Calu3 (cell line): ENCODE data around the gene SLC25A21. TPM values are rescaled to one million over a fixed set of nuclear protein-coding genes. Genes with fewer than 3 reads are reported as not detected.

Experiments
- BruUV-seq: library from RNA; stranded (reverse); fragments of 400-500 nt; replicated peaks from 2 replicates; lab custom pipeline; 2021; lab: Mats Ljungman, UMichigan
- CTCF ChIA-PET: fragments of 300-600 bp; sonication (Branson Sonifier 250); formaldehyde crosslinking; loops from one replicate; lab custom pipeline; 2022; ENCODE audit warnings: antibody characterized with exemption; lab: Charles Lee
- DNase-seq: peaks from one replicate; pipeline ENCODE4 v3.0.0; 2022
- H3K27ac Mint-ChIP-seq: one replicate; pipeline ENCODE4 v1.8.0; 2022; ENCODE audit warnings: mixed read lengths; ENCODE audit not compliant: unreplicated experiment
- H3K27me3 Mint-ChIP-seq: one replicate; pipeline ENCODE4 v1.8.0; 2022; ENCODE audit warnings: mixed read lengths; ENCODE audit not compliant: unreplicated experiment
- H3K36me3 Mint-ChIP-seq: one replicate; pipeline ENCODE4 v1.8.0; 2022; ENCODE audit warnings: mild to moderate bottlenecking, moderate library complexity, mixed read lengths; ENCODE audit not compliant: insufficient read depth, unreplicated experiment
- H3K4me1 Mint-ChIP-seq: one replicate; pipeline ENCODE4 v1.8.0; 2022; ENCODE audit warnings: mild to moderate bottlenecking, low read depth, mixed read lengths; ENCODE audit not compliant: unreplicated experiment
- H3K4me3 Mint-ChIP-seq: one replicate; pipeline ENCODE4 v1.8.0; 2022; ENCODE audit warnings: mild to moderate bottlenecking, low read depth, moderate library complexity, mixed read lengths; ENCODE audit not compliant: unreplicated experiment
- H3K9me3 Mint-ChIP-seq: one replicate; pipeline ENCODE4 v1.8.0; 2022; ENCODE audit warnings: low read depth, mixed read lengths; ENCODE audit not compliant: unreplicated experiment
- CTCF ChIP-seq: fragments of 200-600 bp; IDR thresholded peaks from one replicate; pipeline ENCODE4 v1.8.0; 2022; ENCODE audit warnings: antibody characterized with exemption; ENCODE audit not compliant: unreplicated experiment
- intact Hi-C: fragments of 100-400 bp; cut with micrococcal nuclease; formaldehyde crosslinking; loops from one replicate; pipeline ENCODE4 v1.10.0; 2022; ENCODE audit not compliant: unreplicated experiment
- total RNA-seq: library from RNA; stranded (reverse); gene quantifications from 2 replicates; pipeline ENCODE4 v1.2.3, GENCODE V29; 2022

Gene SLC25A21
- total RNA-seq, 1 experiment from 2014 or later = 1.4 TPM

- TF ChIP-seq CTCF = no peak
- DNase-seq = no peak
- intact Hi-C loops = no loop called here
- CTCF ChIA-PET = no interaction called here
- H3K27me3 Mint-ChIP-seq = no peaks in the 10 kb centered on the region
- BruUV-seq = no TSS peak
- H3K4me1 Mint-ChIP-seq = peaks cover 12% of the 10 kb centered on the region
- H3K4me3 Mint-ChIP-seq = no peak overlapping the region
- no peaks in the 10 kb centered on the region for H3K36me3 Mint-ChIP-seq
- no peak overlapping the region for H3K27ac Mint-ChIP-seq
- H3K9me3 Mint-ChIP-seq = no peaks in the 10 kb centered on the region
Observed at GRCh38 chr14:37034410-37035285, 137.8 kb downstream of the SLC25A21 start.

- Mint-ChIP-seq H3K27ac (no peak overlapping the region), H3K4me1 (peaks cover 11% of the 10 kb centered on the region), H3K36me3 (no peaks in the 10 kb centered on the region), H3K9me3 (no peaks in the 10 kb centered on the region), H3K4me3 (no peak overlapping the region), H3K27me3 (no peaks in the 10 kb centered on the region)
- CTCF ChIA-PET = no interaction called here
- DNase-seq = no peak
- no TSS peak for BruUV-seq
- intact Hi-C loops = no loop called here
- no peak for TF ChIP-seq CTCF
Observed at GRCh38 chr14:37032863-37033262, 139.5 kb downstream of the SLC25A21 start.

GRCh38 chr14:37027188-37027824 is 145.1 kb downstream of the SLC25A21 start:
- intact Hi-C loops = no loop called here
- no peak for TF ChIP-seq CTCF
- CTCF ChIA-PET = no interaction called here
- H3K27ac Mint-ChIP-seq = no peak overlapping the region
- H3K4me1 Mint-ChIP-seq = no peaks in the 10 kb centered on the region
- H3K9me3 Mint-ChIP-seq = no peaks in the 10 kb centered on the region
- BruUV-seq = no TSS peak
- no peaks in the 10 kb centered on the region for H3K27me3 Mint-ChIP-seq
- no peak overlapping the region for H3K4me3 Mint-ChIP-seq
- DNase-seq = no peak
- H3K36me3 Mint-ChIP-seq = no peaks in the 10 kb centered on the region

GRCh38 chr14:37023875-37024565 is 148.4 kb downstream of the SLC25A21 start:
- no peak overlapping the region for H3K27ac Mint-ChIP-seq
- DNase-seq = no peak
- CTCF ChIA-PET = interaction anchor here (0.6 kb wide), 1 partner anchor 127 kb away, joined by 3 read pairs; no protein-coding TSS in a partner anchor
- H3K4me1 Mint-ChIP-seq = no peaks in the 10 kb centered on the region
- H3K9me3 Mint-ChIP-seq = no peaks in the 10 kb centered on the region
- no peak overlapping the region for H3K4me3 Mint-ChIP-seq
- H3K36me3 Mint-ChIP-seq = no peaks in the 10 kb centered on the region
- intact Hi-C loops = no loop called here
- no TSS peak for BruUV-seq
- H3K27me3 Mint-ChIP-seq = no peaks in the 10 kb centered on the region
- TF ChIP-seq CTCF = no peak
